Vagina (tissue), 2 donors: ENCODE data around the gene ZC3H12D. TPM values are rescaled to one million over a fixed set of nuclear protein-coding genes. Genes with fewer than 3 reads are reported as not detected.

Source experiments
- DNase-seq, 2 donors: peaks; one replicate each; pipeline ENCODE4 v3.0.0-alpha.2; 2017; ENCODE audit errors: extremely low spot score in 2 of 2
- H3K27ac ChIP-seq: fragments of 200-600 bp; sonication (generic); one replicate; pipeline ENCODE4 v1.5.1; 2019
- H3K27me3 ChIP-seq: fragments of 200-600 bp; sonication (generic); one replicate; pipeline ENCODE4 v1.5.1; 2019
- H3K36me3 ChIP-seq, 2 donors: fragments of 200-600 bp; sonication (generic); one replicate each; pipeline ENCODE4 v1.5.1; 2017 to 2019
- H3K4me1 ChIP-seq: fragments of 200-600 bp; sonication (generic); one replicate; pipeline ENCODE4 v1.5.1; 2019
- H3K4me3 ChIP-seq, 2 donors: fragments of 200-600 bp; sonication (generic); 1 replicate in 1 of 2; 2 replicates in 1 of 2; pipeline ENCODE4 v1.5.1; 2016 to 2019
- H3K9me3 ChIP-seq: fragments of 200-600 bp; sonication (generic); one replicate; pipeline ENCODE4 v1.5.1; 2019
- POLR2A ChIP-seq, 2 donors: fragments of 450-650 bp; IDR thresholded peaks; one replicate each; pipeline ENCODE4 v1.6.1; 2017; ENCODE audit warnings: antibody characterized with exemption in 2 of 2, mild to moderate bottlenecking in 2 of 2, moderate library complexity in 2 of 2
- POLR2AphosphoS5 ChIP-seq, 2 donors: sonication (generic); formaldehyde crosslinking; IDR thresholded peaks; one replicate each; pipeline ENCODE4 v1.9.0; 2017; ENCODE audit warnings: antibody characterized with exemption in 2 of 2, mild to moderate bottlenecking in 2 of 2, low read depth in 1 of 2; ENCODE audit not compliant: insufficient read depth in 1 of 2
- intact Hi-C: fragments of 100-400 bp; cut with DNase I; formaldehyde crosslinking; loops from one replicate; pipeline ENCODE4 v1.15.1; 2023
- total RNA-seq: library from RNA; depleted of rRNA; stranded (reverse); fragments of >200 nt; gene quantifications from one replicate; pipeline ENCODE4 v1.2.3, GENCODE V29; 2016
- TF ChIP-seq, protein P1 (sequence below), 3 experiments: fragments of 450-650 bp in 2 of 3; fragments of 200-600 bp in 1 of 3; sonication (generic) in 1 of 3; IDR thresholded peaks; one replicate each; pipeline ENCODE4 v1.5.1; 2017 to 2019; ENCODE audit warnings: antibody characterized with exemption in 3 of 3, mild to moderate bottlenecking in 2 of 3, moderate library complexity in 2 of 3

Gene ZC3H12D
- total RNA-seq, 1 donor from 2014 or later, result 2.2 TPM

DNA sequence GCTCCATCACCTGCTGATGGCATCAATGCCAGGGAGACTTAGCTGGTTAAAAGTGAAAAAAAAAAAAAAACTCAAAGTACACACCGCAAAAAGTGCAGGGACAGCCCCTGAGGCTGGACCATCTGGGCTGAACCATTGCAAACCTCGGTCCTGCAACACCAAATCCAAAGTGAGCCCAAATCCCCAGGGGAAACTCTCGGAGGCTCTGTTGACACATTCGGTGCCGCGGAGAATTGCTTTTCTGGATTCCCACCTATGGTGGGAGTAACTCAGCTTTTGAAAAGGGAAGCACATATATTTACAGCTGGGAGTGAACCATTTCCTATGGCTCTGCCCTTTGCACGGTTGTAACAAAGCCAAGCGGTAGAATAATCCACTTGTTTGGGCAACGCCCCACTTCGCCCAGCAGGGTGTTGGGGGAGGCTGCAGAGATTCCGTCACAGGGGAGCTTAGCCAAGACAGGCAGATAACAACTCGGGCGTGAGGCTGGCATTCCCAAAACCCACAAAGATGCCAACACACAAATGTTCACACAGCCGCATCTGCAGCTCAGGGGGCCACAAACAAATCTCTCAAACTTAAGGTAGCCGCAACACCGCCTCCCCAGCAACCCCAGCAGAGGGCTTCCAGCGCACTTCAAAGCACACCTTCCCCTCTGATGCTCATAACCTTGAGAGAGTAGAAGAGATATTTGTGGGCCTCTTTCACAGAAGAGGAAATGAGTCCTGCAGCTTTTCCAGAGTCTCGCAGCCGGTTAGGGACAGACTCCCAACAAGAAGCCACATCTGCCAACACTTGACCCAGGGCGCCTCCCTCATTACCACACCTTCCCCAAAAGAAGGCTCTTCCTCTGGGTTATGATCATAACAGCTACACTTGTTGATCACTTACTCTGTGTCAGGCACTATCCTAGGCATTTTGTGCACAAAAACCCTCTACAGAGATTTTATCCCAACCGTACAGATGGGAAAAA lies 11.4 kb downstream of the ZC3H12D start:
- no peak overlapping the region for H3K27ac ChIP-seq
- H3K9me3 ChIP-seq, result no peaks in the 10 kb centered on the region

DNA sequence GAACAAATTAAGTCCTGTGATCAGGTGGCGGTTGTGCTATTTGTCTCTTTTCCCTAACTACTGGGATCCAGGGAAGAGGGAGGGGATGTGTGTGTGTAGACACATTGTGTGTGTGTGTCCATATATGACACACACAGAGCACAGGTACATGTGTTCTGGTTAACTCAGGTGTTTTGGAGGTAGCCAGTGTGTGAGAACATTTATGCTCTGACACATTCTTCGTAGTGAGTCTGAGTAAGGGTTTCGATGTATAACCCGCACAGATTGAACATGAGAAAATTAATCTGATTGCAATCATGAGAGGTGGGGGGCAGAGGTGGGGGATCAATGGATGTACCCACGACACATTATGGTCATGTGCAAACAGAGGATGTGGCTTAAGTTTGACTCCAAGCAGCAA lies 12.6 kb downstream of the ZC3H12D start:
- no peaks in the 10 kb centered on the region for H3K27me3 ChIP-seq
- H3K36me3 ChIP-seq, result no peaks in the 10 kb centered on the region
- H3K4me3 ChIP-seq, result no peak overlapping the region
- no peak for TF ChIP-seq POLR2AphosphoS5 (IDR thresholded peaks at IDR 0.05; ENCODE audit: insufficient read depth in 1 of 2, low read depth in 1 of 2)
- no peak for TF ChIP-seq POLR2A (IDR thresholded peaks at IDR 0.05)
- TF ChIP-seq, protein P1, sequence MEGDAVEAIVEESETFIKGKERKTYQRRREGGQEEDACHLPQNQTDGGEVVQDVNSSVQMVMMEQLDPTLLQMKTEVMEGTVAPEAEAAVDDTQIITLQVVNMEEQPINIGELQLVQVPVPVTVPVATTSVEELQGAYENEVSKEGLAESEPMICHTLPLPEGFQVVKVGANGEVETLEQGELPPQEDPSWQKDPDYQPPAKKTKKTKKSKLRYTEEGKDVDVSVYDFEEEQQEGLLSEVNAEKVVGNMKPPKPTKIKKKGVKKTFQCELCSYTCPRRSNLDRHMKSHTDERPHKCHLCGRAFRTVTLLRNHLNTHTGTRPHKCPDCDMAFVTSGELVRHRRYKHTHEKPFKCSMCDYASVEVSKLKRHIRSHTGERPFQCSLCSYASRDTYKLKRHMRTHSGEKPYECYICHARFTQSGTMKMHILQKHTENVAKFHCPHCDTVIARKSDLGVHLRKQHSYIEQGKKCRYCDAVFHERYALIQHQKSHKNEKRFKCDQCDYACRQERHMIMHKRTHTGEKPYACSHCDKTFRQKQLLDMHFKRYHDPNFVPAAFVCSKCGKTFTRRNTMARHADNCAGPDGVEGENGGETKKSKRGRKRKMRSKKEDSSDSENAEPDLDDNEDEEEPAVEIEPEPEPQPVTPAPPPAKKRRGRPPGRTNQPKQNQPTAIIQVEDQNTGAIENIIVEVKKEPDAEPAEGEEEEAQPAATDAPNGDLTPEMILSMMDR (IDR thresholded peaks at IDR 0.05), result no peak
- peaks cover 16% of the 10 kb centered on the region for H3K4me1 ChIP-seq
- no peaks in the 10 kb centered on the region for H3K9me3 ChIP-seq
- intact Hi-C loops, result no loop called here
- H3K27ac ChIP-seq, result no peak overlapping the region
- DNase-seq, result no peak

More for the DNA sequence above, 11.4 kb downstream of the ZC3H12D start:
- no peak for DNase-seq
- Histone ChIP-seq H3K36me3 (no peaks in the 10 kb centered on the region), H3K27me3 (no peaks in the 10 kb centered on the region), H3K4me3 (no peak overlapping the region), H3K4me1 (peaks cover 16% of the 10 kb centered on the region)
- intact Hi-C loops, result no loop called here
- TF ChIP-seq POLR2A (IDR thresholded peaks at IDR 0.05) (no peak), POLR2AphosphoS5 (IDR thresholded peaks at IDR 0.05; ENCODE audit: insufficient read depth in 1 of 2, low read depth in 1 of 2) (no peak)

DNA sequence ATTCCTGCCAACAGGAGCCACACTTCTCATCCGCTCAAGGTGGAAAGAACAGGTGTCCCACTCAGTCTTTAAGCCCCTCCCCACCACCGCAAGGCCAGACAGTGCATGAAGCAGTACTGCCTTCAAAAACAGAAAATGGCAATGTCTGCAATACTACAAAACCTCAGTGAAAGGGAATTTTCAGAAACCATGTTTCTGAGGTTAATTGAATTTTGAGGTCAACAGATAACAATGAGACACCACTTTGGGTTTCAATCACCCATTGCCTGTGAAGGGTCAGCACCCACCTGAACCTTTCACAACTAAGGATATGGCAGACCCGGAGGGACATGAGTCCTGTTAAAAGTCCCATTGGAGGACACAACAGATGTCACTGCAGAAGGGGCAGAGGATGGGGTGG lies 13.0 kb downstream of the ZC3H12D start:
- no peak overlapping the region for H3K4me3 ChIP-seq
- H3K36me3 ChIP-seq, result no peaks in the 10 kb centered on the region
- intact Hi-C loops, result no loop called here
- no peak for TF ChIP-seq POLR2A (IDR thresholded peaks at IDR 0.05)
- TF ChIP-seq POLR2AphosphoS5 (IDR thresholded peaks at IDR 0.05; ENCODE audit: insufficient read depth in 1 of 2, low read depth in 1 of 2), result no peak
- TF ChIP-seq, protein P1 (IDR thresholded peaks at IDR 0.05), result no peak
- H3K27ac ChIP-seq, result no peak overlapping the region
- no peaks in the 10 kb centered on the region for H3K27me3 ChIP-seq
- DNase-seq, result no peak
- peaks cover 16% of the 10 kb centered on the region for H3K4me1 ChIP-seq
- no peaks in the 10 kb centered on the region for H3K9me3 ChIP-seq

DNA sequence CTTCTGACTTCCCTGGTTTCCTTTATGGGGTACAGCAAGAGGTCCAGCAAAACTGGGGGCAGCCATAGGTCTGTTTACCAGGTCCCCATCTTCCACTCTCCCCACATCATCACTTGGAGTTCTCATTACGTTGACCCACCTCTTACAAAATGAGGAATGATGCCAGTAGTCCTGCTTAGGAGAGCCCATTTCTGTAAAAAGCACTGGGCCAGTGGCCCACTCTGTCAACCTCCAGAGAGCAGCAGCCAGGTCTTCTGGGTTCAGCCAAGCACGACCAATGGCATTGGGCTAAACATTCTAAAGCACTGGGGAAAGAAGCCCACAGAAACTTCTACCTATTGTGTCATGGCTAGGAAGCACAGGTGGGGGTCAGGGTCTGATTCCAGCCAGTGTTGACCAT lies 13.9 kb downstream of the ZC3H12D start:
- DNase-seq, result no peak
- H3K27me3 ChIP-seq, result no peaks in the 10 kb centered on the region
- TF ChIP-seq POLR2A (IDR thresholded peaks at IDR 0.05) (no peak), POLR2AphosphoS5 (IDR thresholded peaks at IDR 0.05; ENCODE audit: insufficient read depth in 1 of 2, low read depth in 1 of 2) (no peak)
- TF ChIP-seq, protein P1 (IDR thresholded peaks at IDR 0.05), result no peak

DNA sequence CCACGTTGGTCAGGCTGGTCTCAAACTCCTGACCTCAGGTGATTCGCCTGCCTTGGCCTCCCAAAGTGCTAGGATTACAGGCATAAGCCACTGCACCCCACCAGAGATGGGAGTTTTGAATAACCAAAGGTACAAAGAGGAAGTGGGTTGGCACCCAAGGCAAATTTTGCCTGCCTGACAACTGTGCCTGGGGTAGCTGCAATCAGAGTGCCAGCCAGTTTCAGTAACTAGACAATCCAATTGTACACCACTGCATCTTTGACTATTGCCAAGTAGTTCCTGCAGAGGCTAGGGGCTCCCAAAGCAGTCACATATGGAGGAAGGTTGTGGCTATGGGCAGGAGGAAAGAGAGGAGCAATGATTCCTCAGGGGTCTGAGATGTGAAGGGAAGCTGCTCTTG lies 16.6 kb downstream of the ZC3H12D start:
- Histone ChIP-seq H3K4me1 (peaks cover 5% of the 10 kb centered on the region), H3K27me3 (no peaks in the 10 kb centered on the region), H3K36me3 (no peaks in the 10 kb centered on the region), H3K27ac (no peak overlapping the region), H3K9me3 (no peaks in the 10 kb centered on the region), H3K4me3 (no peak overlapping the region)
- intact Hi-C loops, result no loop called here
- no peak for TF ChIP-seq POLR2A (IDR thresholded peaks at IDR 0.05)
- TF ChIP-seq POLR2AphosphoS5 (IDR thresholded peaks at IDR 0.05; ENCODE audit: insufficient read depth in 1 of 2, low read depth in 1 of 2), result no peak
- no peak for DNase-seq

More for the DNA sequence above, 13.9 kb downstream of the ZC3H12D start:
- Histone ChIP-seq H3K27ac (no peak overlapping the region), H3K4me1 (peaks cover 16% of the 10 kb centered on the region), H3K4me3 (no peak overlapping the region), H3K36me3 (no peaks in the 10 kb centered on the region), H3K9me3 (no peaks in the 10 kb centered on the region)
- intact Hi-C loops, result no loop called here

DNA sequence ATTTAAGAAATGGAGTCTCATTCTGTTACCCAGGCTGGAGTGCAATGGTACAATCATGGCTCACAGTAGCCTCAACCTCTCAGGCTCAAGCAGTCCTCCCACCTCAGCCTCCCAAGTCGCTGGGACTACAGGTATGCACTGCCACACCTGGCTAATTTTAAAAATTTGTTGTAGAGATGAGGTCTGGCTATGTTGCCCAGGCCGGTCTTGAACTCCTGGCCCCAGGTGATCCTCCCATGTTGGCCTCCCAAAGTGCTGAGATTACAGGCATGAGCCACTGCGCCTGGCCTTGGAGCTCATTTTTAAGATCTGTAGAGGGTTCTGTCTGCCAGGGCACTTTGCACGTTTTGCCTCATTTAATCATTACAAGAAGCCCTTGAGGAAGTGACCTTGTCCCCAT lies 17.5 kb downstream of the ZC3H12D start:
- DNase-seq, result no peak
- no peak overlapping the region for H3K27ac ChIP-seq
- H3K27me3 ChIP-seq, result no peaks in the 10 kb centered on the region
- H3K4me3 ChIP-seq, result no peak overlapping the region
- intact Hi-C loops, result no loop called here
- H3K9me3 ChIP-seq, result no peaks in the 10 kb centered on the region
- H3K36me3 ChIP-seq, result no peaks in the 10 kb centered on the region
- TF ChIP-seq POLR2A (IDR thresholded peaks at IDR 0.05) (no peak), POLR2AphosphoS5 (IDR thresholded peaks at IDR 0.05; ENCODE audit: insufficient read depth in 1 of 2, low read depth in 1 of 2) (no peak)
- TF ChIP-seq, protein P1 (IDR thresholded peaks at IDR 0.05), result no peak
- H3K4me1 ChIP-seq, result no peaks in the 10 kb centered on the region
